ENCODE measurements around the gene DUSP7. TPM values are rescaled to one million over a fixed set of nuclear protein-coding genes. Genes with fewer than 3 reads are reported as not detected.

Gene DUSP7
- total and polyA plus RNA-seq, 2 donors (not counting 3 experiments of a cell fraction or from before 2014, with no cell fraction given): 29.2 to 37.7 TPM

DNA sequence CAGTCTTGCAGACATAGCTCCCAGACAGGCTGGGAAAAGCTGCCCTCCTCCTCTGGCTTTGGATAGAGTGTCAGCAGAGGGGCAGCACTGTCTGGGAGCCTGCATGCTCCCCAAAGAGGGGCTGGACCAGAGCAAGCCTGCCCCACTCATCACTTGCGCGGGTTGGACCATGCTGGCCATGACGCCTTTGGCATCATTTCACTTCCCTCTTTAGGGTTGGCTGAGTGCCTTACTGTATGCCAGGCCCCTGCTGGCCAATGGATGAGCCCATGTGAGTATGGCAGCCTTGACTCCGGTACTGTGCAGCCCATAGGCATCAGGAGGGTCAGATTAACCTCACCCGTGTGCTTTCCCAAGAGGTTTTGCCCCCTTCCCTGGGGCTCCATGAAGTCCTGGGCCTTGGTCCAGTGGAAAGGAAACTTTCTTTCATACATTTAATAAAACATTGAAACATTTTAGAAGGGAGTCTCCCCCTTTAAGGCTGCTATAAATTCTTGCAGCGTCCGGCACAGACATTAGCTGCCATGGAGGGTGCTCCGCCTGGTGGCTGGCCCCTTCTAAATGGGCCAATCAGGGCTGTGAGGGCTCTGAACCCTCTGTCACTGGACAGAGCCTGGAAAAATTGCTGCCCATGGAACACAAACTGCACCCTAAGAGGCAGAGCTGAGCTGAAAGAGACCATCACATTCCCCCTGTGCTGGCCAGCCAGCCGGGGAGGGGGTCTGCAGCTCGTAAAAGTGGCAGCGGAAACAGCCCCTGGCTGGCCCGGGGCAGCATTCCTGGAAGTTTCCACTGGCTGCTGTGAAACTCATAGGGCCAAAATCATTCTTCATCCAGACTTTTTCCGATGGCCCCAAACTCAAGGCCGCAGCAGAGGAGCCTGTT, 20.8 kb upstream of the DUSP7 start:
- no peaks in the 10 kb centered on the region for H3K9me3 ChIP-seq (replicated peaks; ENCODE audit: control insufficient read depth, insufficient read depth, low read length)
- POLR2A ChIA-PET: interaction anchor here (0.7 kb wide), 1 partner anchor 20 kb away, joined by 3 read pairs; no protein-coding TSS in a partner anchor
- H3K27ac ChIP-seq (ENCODE audit: insufficient read depth, low read depth, low read length): no peak overlapping the region
- no TSS peak for BruUV-seq (replicated peaks)
- H3K4me2 ChIP-seq (ENCODE audit: insufficient read depth, low read length): no peak overlapping the region
- intact Hi-C loops (cut with micrococcal nuclease) (no loop called here), dilution Hi-C loops (cut with MboI; ENCODE audit: extremely low pct_ligation_motif_present, low sequenced_read_pairs) (no loop called here)
- FAIRE-seq: no peak
- no peak overlapping the region for H3K9ac ChIP-seq (replicated peaks; ENCODE audit: extremely low read depth, insufficient read depth, low read length)
- no peaks in the 10 kb centered on the region for H3K79me2 ChIP-seq (ENCODE audit: control insufficient read depth, insufficient read depth, low read length)
- no peaks in the 10 kb centered on the region for H3K9me1 ChIP-seq (replicated peaks; ENCODE audit: control insufficient read depth, extremely low read depth, insufficient read depth, low read length)
- CTCF ChIA-PET: interaction anchor here (1.2 kb wide), 1 partner anchor 76 kb away, joined by 3 read pairs; no protein-coding TSS in a partner anchor
- no peak for DNase-seq (ENCODE audit: low read depth, low spot score)
- no peaks in the 10 kb centered on the region for H3K4me1 ChIP-seq (ENCODE audit: control insufficient read depth, extremely low read depth, insufficient read depth, low read length)
- no peak overlapping the region for H2AFZ ChIP-seq (ENCODE audit: low read depth, low read length)
- H3K36me3 ChIP-seq (ENCODE audit: control insufficient read depth in 2 of 2, extremely low read depth in 1 of 2, insufficient read depth in 2 of 2, low read length in 2 of 2): no peaks in the 10 kb centered on the region
- no peaks in the 10 kb centered on the region for H3K27me3 ChIP-seq (ENCODE audit: control insufficient read depth in 2 of 2, insufficient read depth in 2 of 2, low read length in 2 of 2)
- TF ChIP-seq POLR2A (IDR thresholded peaks at IDR 0.05; ENCODE audit: low read depth, low read length) (no peak), JUN (IDR thresholded peaks at IDR 0.05; ENCODE audit: borderline replicate concordance, insufficient read depth, insufficient read length, low read depth) (no peak)
- TF ChIP-seq, protein P1, sequence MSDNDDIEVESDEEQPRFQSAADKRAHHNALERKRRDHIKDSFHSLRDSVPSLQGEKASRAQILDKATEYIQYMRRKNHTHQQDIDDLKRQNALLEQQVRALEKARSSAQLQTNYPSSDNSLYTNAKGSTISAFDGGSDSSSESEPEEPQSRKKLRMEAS (IDR thresholded peaks at IDR 0.05; ENCODE audit: insufficient read depth, insufficient read length): no peak
- no peak overlapping the region for H3K4me3 ChIP-seq (replicated peaks in 1 of 3; ENCODE audit: insufficient read depth in 1 of 3, low read depth in 1 of 3, low read length in 3 of 3)
- no peaks in the 10 kb centered on the region for H4K20me1 ChIP-seq (replicated peaks; ENCODE audit: control insufficient read depth, extremely low read depth, insufficient read depth, low read length)

DNA sequence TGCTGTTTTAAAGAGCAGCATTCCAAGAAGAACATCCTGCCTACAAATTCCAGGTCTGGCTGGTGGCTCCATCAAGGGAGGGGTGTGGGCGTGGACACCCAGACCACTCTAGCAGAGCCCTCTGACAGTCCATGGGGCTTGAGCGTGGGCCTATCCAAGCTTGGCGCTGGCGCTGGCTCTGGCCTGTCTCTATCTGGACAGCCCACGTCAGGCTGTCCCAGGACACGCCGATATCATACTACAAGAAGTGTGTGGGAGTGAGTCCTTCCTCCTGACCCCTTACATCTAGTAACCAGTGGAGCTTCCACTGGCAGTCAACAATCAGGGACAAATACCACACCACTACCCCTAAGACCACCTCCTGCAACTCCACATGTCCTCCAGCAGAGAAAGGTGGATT, 17.1 kb upstream of the DUSP7 start:
- DNase-seq (ENCODE audit: low read depth, low spot score) (no peak), FAIRE-seq (no peak)
- dilution Hi-C loops (cut with MboI; ENCODE audit: extremely low pct_ligation_motif_present, low sequenced_read_pairs) (no loop called here), intact Hi-C loops (cut with micrococcal nuclease) (no loop called here)
- no peaks in the 10 kb centered on the region for H3K9me1 ChIP-seq (replicated peaks; ENCODE audit: control insufficient read depth, extremely low read depth, insufficient read depth, low read length)
- peaks cover 15% of the 10 kb centered on the region for H3K4me1 ChIP-seq (ENCODE audit: control insufficient read depth, extremely low read depth, insufficient read depth, low read length)
- H3K9ac ChIP-seq (replicated peaks; ENCODE audit: extremely low read depth, insufficient read depth, low read length): no peak overlapping the region
- H3K9me3 ChIP-seq (replicated peaks; ENCODE audit: control insufficient read depth, insufficient read depth, low read length): no peaks in the 10 kb centered on the region
- no peaks in the 10 kb centered on the region for H4K20me1 ChIP-seq (replicated peaks; ENCODE audit: control insufficient read depth, extremely low read depth, insufficient read depth, low read length)
- TF ChIP-seq POLR2A (IDR thresholded peaks at IDR 0.05; ENCODE audit: low read depth, low read length): no peak
- TF ChIP-seq POLR2AphosphoS5 (IDR thresholded peaks at IDR 0.05; ENCODE audit: insufficient read depth, low read depth, low read length): no peak
- no peak for TF ChIP-seq MYC (IDR thresholded peaks at IDR 0.05; ENCODE audit: low read depth, low read length)
- TF ChIP-seq, protein P2, sequence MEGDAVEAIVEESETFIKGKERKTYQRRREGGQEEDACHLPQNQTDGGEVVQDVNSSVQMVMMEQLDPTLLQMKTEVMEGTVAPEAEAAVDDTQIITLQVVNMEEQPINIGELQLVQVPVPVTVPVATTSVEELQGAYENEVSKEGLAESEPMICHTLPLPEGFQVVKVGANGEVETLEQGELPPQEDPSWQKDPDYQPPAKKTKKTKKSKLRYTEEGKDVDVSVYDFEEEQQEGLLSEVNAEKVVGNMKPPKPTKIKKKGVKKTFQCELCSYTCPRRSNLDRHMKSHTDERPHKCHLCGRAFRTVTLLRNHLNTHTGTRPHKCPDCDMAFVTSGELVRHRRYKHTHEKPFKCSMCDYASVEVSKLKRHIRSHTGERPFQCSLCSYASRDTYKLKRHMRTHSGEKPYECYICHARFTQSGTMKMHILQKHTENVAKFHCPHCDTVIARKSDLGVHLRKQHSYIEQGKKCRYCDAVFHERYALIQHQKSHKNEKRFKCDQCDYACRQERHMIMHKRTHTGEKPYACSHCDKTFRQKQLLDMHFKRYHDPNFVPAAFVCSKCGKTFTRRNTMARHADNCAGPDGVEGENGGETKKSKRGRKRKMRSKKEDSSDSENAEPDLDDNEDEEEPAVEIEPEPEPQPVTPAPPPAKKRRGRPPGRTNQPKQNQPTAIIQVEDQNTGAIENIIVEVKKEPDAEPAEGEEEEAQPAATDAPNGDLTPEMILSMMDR (IDR thresholded peaks at IDR 0.05; ENCODE audit: extremely low read depth in 1 of 2, insufficient read depth in 1 of 2, low read depth in 1 of 2, low read length in 2 of 2): no peak
- no peak for TF ChIP-seq GATA2 (IDR thresholded peaks at IDR 0.05; ENCODE audit: insufficient read depth, insufficient read length, low read depth, low read length)
- no peak for TF ChIP-seq EZH2 (IDR thresholded peaks at IDR 0.05; ENCODE audit: borderline replicate concordance, low read depth, low read length, severe bottlenecking)
- TF ChIP-seq FOS (IDR thresholded peaks at IDR 0.05; ENCODE audit: borderline replicate concordance, insufficient read depth, low read length): no peak
- TF ChIP-seq JUN (IDR thresholded peaks at IDR 0.05; ENCODE audit: borderline replicate concordance, insufficient read depth, insufficient read length, low read depth): no peak
- TF ChIP-seq, protein P1 (IDR thresholded peaks at IDR 0.05; ENCODE audit: insufficient read depth, insufficient read length): no peak
- H3K4me2 ChIP-seq (ENCODE audit: insufficient read depth, low read length): no peak overlapping the region
- BruUV-seq (replicated peaks): no TSS peak
- no peaks in the 10 kb centered on the region for H3K36me3 ChIP-seq (ENCODE audit: control insufficient read depth in 2 of 2, extremely low read depth in 1 of 2, insufficient read depth in 2 of 2, low read length in 2 of 2)
- H3K4me3 ChIP-seq (replicated peaks in 1 of 3; ENCODE audit: insufficient read depth in 1 of 3, low read depth in 1 of 3, low read length in 3 of 3): no peak overlapping the region
- no peaks in the 10 kb centered on the region for H3K27me3 ChIP-seq (ENCODE audit: control insufficient read depth in 2 of 2, insufficient read depth in 2 of 2, low read length in 2 of 2)
- ChIA-PET CTCF (no interaction called here), POLR2A (no interaction called here)
- H3K27ac ChIP-seq (ENCODE audit: insufficient read depth, low read depth, low read length): no peak overlapping the region
- no peak overlapping the region for H2AFZ ChIP-seq (ENCODE audit: low read depth, low read length)
- no peaks in the 10 kb centered on the region for H3K79me2 ChIP-seq (ENCODE audit: control insufficient read depth, insufficient read depth, low read length)
